ENCODE results near the gene DNAJA1.
A peak's percentile ranks its signal among the peaks of the same experiment; 100 is the strongest.

Gene DNAJA1

DNA sequence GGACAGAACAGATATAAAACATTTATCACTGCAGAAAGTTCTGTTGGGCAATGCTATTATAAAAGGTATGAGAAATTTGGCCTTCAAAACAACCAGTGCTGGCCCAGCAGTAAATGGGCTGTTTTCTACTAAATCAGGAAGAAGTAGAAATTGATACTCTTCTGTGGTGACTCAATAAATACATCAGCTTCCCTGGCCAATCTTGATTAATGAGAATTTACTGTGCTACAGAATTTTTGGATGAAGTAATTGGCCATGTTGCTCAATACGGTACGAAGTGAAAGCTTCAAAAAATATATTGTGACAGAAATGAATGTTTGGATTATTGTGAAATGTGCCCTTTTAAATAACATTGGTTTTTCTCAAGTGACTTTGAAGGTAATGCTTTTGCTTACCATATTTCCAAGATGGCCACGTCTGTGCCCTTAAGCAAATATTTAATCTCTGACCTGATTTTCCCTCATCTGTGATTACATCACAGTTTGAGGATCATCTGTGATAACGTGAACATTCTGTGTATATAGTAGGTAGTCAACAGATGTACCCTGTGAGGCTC lies 4.2 kb downstream of the DNAJA1 start:
- DNase-seq (ENCODE audit: low spot score): no peak

DNA sequence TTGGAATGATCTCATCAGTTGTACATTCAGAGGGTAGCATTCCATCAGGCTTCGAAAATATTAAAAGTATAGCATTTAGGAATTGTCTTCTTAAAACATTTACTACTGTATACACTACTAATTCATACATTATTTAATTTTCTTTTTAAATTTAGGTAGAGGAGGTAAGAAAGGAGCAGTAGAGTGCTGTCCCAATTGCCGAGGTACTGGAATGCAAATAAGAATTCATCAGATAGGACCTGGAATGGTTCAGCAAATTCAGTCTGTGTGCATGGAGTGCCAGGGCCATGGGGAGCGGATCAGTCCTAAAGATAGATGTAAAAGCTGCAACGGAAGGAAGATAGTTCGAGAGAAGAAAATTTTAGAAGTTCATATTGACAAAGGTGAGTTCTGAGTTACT lies 5.2 kb downstream of the DNAJA1 start:
- no peak for DNase-seq (ENCODE audit: low spot score)

DNA sequence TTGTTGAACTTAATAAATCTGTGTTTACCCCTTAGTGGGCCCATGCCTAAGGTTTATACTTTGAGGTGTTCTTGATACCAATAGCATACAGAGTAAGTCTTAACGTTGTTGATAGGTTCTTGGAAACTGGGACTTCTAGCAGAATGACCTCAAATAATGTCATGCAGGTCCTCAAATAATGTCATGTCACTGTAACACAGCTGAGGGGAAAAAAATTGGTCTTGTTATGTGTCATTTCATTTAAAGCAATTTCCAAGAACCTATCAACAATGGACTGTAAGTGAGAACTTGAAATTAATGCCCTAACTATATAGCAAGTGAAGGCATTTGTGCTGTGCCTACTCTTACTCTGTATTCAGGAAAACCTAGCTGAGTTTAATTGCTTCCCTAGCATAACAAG lies 7.2 kb downstream of the DNAJA1 start:
- no peak for DNase-seq (ENCODE audit: low spot score)

DNA sequence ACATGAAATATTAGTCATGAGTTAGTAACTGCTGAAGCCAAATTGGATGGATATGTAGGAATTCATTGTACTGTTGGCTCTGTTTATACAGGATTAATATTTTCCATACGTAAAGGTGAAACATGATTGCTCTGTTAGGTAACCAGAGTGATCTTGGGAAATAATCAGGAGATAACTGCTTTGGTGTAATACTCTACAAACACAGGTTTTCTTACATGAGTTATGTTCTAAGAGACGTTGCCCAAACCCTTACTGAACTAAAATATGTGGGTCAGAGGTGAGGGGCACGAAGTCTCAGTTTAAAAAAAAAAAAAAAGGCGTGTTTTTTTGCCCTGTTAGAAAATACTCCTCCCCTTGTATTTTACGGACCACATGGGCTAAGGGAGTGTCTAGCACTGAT lies 7.8 kb downstream of the DNAJA1 start:
- DNase-seq (ENCODE audit: low spot score): no peak

DNA sequence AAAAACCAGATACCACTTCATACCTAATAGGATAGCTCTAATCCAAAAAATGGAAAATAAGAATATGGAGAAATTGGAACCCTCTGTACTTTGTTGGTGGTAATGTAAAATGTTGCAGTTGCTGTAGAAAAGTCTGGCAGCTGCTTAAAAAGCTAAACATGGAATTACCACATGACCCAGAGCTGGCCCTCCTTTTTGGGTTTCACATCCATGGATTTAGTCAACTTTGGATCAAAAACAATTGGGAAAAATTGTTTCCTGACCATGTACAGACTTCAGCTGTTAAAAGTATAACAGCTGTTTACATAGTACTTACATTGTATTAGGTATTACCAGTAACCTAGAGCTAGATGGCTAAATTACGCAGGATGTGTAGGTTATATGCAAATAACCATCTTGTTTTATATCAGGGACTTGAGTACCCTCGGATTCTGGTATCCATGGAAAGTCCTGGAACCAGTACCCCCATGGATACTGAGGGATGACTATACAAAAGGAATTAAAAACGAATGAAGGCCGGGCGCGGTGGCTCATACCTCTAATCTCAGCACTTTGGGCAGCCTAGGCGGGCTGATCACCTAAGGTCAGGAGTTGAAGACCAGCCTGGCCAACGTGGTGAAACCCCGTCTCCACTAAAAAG lies 15.8 kb downstream of the DNAJA1 start:
- DNase-seq (ENCODE audit: low spot score): no peak

DNA sequence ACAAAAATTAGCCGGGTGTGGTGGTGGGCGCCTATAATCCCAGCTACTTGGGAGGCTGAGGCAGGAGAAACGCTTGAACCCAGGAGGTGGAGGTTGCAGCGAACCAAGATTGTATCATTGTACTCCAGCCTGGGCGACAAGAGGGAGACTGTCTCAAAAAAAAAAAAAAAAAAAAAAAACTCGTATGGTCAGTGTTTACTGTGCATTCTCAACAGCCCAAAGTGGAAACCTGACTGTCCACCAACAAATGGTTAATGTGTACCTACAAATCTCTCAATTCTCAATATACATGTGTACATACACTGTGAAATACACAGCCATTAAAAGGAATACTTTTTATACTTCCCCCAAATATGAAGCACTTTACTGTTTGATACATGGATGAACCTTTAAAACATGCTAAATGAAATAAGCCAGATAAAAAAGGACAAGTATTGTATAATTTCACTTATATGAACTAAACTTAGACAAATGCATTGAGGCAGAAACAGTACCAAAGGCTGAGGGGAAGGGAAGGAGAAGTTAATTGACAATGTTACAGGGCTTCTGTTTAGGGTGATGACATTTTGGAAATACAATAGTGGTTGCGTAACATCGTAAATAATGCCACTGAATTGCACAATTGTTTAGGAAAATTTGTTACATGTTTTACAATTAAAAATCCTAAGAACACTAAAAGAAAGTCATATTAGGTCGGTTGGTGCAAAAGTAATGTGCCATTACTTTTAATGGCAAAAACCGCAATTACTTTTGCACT lies 16.5 kb downstream of the DNAJA1 start:
- DNase-seq (ENCODE audit: low spot score): no peak

DNA sequence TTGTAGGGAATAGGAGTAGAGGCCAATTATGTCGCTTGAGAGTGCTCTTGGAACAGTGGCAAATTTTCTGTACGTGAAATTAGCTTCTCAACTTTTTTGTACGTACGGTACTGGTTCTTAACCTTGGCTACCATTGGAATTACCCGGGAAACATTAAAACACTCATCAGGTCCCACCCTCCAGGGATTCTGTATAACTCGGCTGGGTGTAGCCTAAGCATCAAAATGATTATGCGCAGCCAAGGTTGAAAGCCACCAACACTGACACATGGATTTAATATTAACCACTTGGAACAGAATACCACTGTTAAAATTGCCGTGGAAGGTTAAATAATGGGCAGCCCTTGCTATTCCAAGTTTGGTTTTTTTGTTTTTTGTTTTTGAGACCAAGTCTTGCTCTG lies 17.4 kb downstream of the DNAJA1 start:
- no peak for DNase-seq (ENCODE audit: low spot score)

DNA sequence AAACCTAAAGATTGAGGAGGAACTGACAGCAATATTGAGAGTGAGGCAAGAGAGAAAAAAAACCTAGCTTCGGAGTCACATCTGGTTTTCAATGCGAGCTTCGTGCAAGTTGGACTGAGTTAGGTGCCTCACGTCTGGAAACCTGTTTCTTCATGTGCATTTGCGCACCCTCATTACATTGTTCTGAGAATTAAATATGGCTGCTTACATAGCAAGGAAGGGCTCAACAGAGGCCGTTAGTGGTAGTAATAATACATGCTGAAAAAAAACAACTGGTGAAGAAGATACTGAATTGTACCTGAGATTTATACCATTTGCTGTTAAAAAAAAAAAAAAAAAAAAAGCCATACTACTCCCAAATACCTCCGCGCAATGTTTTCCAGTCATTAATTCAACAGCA lies 18.6 kb downstream of the DNAJA1 start:
- no peak for DNase-seq (ENCODE audit: low spot score)

DNA sequence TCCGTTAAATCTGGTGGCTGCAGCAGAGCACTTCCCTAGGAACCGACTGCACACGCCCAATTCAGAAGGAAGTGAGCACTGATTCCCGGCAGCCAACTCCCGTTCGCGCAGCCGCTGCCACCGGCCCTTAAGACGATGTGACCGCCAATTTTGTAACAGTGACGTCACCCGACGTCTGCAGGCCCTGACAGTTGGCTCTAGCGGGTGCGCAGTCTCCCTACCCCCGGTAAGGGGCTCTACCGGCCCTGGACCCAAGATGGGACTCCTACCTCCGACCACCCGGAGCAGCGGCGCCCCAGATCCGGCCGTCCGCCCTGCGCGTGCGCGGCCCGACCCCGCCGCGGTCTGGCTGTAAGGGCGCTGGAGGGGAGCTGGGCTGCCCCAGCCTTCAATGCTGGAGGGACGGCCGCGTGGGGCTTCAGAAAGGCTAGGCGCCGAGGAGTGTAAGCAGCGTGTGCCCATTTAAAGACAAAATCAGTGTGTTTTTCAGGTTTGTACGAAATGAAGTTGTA lies 19.1 kb downstream of the DNAJA1 start:
- peak; percentile 82 for DNase-seq (ENCODE audit: low spot score)

DNA sequence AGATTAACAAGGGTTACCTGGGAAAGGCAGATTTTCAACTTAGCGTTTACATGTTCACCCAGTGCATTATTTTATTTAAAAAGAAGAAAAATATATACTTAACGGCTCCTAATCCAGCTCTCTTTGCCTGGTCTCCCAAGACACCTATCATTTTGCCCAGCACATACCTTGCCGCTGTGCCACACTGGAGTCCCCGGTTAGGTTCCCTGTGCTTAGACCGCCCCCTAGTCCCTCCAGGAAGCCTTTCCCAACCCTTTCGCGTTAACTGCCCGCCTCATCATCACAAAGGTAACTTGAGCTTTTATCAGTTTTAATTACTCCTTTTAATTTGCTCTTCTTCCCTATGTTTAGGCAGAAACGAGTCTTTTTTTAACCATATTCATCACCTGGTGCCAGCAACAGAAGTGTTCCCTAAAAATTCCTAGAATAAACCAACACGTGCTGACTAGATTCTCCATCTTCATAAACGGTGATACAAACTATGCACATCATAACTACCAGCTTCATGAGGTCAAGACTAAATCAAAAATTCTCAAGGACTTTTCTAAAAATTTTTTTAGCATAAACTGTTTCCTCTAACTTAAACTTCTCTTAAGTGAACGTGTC lies 19.7 kb downstream of the DNAJA1 start:
- peak; percentile 35 for DNase-seq (ENCODE audit: low spot score)

DNA sequence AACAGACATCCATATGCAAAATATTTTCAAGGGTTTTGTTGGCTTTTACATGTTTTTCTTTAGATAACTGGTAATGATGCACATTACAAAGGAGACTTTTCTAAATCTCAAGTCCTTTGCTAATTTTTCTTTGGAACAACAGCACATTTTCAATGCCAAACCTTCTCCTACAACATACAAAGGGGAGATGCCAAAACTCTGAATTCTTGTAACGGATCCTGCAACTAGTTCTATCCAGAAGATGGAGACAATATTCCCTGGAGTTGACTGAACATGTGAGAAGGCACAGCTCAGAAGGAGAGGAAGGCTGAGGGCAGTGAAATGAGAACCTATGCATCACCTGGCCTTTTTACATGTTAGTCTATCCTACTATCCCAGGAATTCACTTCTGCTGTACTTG lies 21.0 kb downstream of the DNAJA1 start:
- no peak for DNase-seq (ENCODE audit: low spot score)

DNA sequence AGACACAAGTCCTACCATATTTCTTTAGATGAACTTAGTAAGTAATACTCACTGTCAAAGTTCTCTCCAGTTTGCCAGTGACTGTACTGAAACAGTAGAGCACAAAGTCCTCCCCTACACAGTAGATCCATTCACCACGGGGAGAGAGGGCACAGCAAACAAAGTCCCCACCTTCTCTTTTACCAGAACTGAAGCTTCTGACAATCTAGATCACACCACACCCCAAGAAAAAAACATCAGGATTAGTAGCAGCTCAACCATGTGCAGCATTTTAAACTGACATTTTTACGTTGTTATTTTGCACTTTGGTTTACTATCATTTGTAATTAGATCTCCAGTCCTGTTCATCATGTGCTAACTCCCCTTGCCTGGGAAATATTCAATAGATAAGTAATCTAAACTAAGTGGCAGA lies 23.0 kb downstream of the DNAJA1 start:
- DNase-seq (ENCODE audit: low spot score): no peak

DNA sequence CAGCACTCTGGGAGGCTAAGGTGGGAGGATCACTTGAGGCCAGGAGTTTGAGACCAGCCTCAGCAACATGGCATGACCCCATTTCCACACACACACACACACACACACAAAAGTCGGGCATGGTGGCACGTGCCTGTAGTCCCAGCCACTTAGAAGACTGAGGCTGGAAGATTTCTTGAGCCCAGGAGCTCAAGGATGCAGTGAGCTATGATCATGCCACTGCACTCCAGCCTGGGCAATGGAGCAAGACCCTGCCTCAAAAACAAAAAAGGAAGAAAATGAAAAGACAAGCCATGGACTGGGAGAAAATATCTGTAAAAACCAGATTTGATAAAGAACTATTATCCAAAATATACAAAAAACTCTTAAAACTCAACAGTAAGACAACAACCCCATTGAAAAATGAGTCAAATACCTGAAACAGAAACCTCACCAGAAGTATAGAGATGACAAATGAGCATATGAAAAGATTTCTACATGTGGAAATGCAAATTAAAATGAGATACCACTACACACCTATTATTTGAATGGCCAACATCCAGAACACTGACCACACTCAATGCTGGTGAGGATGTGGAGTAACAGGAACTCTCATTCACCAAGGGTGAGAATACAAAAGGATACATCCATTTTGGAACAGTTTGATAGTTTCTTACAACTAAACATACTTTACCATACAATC lies 24.7 kb downstream of the DNAJA1 start:
- DNase-seq (ENCODE audit: low spot score): no peak

DNA sequence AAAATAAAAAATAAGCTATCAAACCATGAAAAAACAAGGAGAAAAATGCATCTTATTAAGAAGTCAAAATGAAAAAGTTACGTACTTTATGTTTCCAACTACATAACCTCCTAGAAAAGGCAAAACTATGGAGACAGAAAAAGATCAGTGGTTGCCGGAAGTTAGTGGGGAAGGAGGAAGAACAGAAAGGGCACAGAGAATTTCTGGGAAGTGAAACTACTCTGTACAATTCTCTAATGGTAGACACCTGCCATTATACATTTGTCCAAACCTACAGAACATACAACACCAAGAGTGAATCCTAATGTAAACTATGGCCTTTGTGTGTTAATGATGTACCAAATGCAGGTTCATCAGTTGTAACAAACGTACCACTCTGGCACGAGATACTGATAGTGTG lies 26.1 kb downstream of the DNAJA1 start:
- DNase-seq (ENCODE audit: low spot score): no peak

DNA sequence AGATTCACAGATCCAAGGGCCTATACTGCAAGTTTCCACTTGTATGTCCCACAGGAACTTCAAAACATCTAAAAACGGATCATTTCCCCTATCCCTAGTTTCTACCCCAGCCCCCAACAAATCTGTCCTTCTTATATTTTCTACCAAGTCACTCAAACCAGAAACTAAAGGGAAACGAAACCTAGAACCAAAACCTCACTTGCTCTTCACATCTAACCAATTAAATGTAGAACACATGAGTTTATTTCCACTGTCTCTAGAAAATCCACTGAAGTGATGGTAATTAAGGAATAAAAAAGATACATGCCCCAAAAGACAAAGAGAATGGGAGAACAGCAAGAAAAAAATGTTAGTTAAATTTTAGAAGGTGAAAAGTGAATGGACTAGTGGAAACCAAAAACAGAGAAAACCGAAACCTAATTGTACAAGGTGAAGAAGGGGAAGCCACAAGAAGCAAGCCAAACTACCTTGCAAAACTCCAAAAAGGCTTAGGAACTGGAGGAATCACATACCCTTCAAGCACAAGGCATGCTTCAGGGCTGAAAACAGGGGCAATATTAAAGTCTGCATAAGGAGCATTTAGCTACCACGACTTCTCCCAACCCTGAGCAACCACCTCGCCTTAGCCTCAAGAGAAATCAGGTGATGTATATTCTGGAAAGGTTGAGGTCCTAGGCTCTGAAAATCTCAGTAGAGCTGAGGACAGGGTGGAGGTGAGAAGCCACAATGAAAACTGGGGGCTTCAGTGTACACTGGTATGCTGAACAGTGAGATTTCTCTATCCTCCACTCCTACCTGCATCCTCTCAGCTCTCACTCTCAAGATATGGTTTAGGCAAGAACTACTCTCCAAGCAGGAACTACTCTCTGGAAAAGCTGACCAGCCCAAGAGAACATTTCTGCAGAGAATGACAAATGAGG lies 40.3 kb downstream of the DNAJA1 start:
- DNase-seq (ENCODE audit: low spot score): no peak

DNA sequence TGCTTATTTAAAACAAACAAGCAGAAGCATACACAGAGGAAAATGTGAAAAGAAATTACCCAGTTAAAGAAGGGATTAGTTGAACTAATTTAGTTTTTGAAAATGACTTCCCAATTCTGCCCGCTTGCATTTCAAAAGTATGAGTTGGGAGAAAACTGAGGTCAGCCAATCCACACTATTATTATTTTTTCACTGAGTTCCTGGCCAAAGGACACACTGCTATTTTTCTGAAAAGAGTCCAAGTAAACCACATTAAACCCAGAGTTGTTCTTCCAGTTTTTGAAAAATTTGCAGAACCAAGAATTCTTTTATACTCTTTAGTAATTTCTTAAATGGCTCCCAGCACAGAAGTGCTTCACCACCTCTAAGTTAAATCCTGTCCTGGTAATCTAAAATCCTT lies 43.9 kb downstream of the DNAJA1 start:
- DNase-seq (ENCODE audit: low spot score): no peak

DNA sequence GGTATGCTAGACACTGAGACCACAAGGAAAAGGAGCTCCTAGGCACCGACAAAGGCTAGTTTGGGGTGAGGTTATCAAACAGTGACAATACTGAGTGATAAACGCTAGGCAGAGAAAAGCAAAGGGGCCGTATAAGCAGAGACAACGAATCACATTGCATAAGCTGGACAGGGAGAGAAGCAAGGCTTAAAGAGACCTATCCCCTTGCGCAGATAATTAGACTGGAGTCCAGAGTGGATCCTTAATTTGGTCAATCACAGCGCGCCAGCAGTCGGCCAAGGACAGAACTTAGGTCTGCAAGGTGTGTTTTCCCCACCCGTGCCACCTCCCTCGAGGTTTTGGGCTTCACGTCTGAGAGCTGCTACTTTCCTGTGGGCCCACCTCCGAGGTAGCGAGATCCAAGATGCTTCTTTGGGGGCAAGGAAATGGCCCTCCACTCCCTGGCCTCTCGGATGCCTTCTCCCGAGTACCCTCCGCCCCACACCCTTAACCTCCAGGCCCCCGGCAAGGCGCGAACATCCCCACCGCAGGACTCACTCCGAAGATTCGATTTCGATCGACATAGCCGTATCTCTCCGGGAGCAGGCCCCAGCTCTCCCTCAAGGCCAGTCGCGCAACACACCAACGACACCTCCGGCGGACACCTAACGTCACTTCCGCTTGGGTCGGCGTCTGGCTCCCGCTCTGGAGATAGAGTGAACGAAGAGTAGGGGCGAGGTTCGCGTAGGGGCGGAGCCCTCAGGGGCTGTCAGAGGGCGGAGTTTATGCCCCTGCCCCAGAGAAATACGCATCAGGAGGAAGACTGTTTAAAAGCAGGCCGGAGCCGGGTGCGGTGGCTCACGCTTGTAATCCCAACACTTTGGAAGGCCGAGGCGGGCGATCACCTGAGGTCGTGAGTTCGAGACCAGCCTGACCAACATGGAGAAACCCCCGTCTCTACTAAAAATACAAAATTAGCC lies 51.3 kb downstream of the DNAJA1 start, which contains the start of gene SMU1:
Gene SMU1 (minus strand): TSS at position 629 of the 959 bp plus-strand sequence. CDS start 66 bp downstream, at position 563.
- DNase-seq (ENCODE audit: low spot score): peak; percentile 98

DNA sequence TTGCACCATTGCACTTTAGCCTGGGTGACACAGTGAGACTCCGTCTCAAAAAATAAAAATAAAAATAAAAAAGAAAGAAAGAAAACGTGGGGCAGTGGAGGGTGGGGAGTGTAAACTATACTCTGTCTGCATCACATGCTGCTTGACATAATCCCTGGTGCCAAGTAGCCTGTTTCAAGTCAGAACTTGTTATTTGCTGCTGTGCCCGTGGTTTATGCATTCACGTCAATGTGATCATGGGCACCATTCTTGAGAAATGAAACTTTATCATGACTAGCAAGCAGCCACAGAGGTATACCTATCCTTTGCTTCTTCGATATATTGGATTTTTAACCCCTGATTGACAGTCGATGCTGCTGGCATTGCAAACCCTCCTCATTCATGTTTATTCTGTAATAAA lies 55.5 kb downstream of the DNAJA1 start:
- DNase-seq (ENCODE audit: low spot score): no peak

DNA sequence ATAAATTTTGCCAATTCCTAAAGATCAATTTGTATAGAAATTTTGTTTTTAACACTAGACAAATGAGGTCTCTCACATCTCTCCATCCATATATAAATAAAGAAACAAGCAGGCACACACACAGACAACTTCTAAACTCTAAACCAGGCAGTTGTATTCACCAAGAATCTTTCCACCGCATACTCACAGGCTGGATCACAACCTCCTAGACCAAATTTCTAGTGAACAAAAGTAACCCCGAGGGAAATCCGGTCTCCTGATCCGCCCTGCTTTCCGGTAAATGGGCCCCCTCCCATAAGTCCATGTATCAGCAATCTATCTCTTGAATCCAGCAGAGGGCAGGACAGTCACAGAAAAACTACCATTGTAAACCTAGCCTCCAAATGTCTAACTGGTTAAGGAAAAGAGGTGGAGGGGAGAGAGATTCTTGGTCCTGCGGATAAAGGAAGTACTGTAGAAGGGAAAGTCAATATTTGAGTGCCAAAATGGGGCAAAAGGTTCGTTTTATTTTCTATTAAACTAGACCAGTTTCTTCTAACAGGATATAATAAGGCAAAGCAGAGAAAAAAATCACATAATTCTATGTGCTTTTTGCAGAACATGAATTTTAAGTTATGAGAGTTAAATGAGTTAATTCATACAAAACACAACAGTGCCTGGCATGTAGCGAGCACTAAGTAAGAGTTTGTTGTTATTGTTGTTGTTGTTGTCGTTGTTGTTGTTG lies 56.2 kb downstream of the DNAJA1 start:
- DNase-seq (ENCODE audit: low spot score): peak; percentile 73
